ENCODE results near the gene ANKRD11.

ANKRD11 gene

DNA sequence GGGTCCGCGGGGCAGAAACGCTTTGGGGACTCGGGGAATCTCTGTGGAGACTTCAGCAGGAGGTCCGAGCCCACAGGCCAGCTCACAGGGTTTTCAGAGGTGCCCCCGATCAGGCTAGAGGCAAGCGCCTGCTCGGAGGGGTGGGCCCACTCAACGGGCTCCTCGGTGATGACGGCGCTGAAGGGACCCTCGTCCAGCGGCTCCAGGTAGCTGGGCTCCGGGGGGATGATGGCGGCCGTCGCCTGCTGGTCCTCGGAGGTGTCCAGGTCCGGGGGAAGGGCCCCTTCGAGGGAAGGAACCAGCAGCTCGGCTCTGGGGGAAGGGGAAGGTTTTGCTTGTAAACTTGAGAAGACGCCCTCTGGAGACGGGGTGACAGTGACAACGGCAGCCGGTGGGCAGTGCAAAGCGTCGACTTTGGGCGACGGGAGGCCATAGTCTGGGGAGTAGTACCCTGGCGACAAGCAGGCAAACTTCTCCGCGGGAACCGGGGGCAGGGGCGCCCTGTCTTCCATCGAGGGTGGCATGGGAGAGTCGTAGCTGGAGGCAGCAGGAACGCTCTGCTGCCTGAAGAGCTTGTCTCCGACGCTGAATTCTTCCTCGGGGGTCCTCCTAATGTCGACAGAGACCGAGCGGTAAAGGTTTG, 209.7 kb downstream of the ANKRD11 start:
- H3K4me3 ChIP-seq (ENCODE audit: low read length), result no peak overlapping the region
- TF ChIP-seq, protein P1, sequence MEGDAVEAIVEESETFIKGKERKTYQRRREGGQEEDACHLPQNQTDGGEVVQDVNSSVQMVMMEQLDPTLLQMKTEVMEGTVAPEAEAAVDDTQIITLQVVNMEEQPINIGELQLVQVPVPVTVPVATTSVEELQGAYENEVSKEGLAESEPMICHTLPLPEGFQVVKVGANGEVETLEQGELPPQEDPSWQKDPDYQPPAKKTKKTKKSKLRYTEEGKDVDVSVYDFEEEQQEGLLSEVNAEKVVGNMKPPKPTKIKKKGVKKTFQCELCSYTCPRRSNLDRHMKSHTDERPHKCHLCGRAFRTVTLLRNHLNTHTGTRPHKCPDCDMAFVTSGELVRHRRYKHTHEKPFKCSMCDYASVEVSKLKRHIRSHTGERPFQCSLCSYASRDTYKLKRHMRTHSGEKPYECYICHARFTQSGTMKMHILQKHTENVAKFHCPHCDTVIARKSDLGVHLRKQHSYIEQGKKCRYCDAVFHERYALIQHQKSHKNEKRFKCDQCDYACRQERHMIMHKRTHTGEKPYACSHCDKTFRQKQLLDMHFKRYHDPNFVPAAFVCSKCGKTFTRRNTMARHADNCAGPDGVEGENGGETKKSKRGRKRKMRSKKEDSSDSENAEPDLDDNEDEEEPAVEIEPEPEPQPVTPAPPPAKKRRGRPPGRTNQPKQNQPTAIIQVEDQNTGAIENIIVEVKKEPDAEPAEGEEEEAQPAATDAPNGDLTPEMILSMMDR (conservative IDR thresholded peaks at IDR 0.05; ENCODE audit: low read length), result no peak
- DNase-seq (ENCODE audit: low read depth), result no peak

DNA sequence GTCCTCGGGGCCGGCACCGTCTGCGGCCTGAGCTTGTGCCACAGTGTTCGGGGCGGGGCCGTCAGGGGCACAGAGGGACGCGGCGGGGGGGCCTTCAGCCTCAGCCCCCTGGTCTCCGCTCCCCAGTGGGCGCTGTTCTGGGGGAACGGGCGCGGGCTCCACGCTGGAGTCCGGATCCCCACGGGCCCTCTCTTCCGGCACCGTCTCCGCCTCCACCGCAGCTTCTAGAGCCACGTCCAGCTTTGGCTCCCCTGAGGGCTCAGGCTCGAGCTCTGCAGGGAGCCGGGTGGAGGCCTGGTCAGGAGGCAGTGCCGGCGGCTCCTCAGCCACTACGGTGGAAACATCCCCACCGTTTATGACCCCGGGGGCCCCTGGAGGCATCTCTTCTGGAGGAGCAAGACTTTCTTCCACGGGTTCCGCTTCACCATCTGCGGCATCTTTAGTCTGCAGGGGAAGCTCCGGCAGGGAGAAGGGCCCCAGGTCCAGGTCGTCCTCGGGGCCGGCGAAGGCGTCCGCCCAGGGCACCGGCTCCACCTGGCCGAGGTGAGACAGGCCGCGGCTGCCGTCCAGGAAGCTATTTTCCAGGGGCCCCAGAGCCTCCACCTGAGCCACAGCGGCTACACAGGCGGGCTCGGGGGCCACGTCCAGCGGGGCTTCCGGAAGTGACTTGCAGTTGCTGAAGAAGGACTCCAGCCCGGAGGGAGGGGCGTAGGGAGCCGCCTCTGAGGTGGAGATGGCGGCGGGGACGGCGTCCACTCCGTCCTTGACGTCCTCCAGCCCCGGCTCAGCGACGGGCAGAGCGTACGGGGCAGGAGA, 210.5 kb downstream of the ANKRD11 start:
- no peak for DNase-seq (ENCODE audit: low read depth)
- no peak overlapping the region for H3K4me3 ChIP-seq (ENCODE audit: low read length)
- TF ChIP-seq, protein P1 (conservative IDR thresholded peaks at IDR 0.05; ENCODE audit: low read length), result no peak

DNA sequence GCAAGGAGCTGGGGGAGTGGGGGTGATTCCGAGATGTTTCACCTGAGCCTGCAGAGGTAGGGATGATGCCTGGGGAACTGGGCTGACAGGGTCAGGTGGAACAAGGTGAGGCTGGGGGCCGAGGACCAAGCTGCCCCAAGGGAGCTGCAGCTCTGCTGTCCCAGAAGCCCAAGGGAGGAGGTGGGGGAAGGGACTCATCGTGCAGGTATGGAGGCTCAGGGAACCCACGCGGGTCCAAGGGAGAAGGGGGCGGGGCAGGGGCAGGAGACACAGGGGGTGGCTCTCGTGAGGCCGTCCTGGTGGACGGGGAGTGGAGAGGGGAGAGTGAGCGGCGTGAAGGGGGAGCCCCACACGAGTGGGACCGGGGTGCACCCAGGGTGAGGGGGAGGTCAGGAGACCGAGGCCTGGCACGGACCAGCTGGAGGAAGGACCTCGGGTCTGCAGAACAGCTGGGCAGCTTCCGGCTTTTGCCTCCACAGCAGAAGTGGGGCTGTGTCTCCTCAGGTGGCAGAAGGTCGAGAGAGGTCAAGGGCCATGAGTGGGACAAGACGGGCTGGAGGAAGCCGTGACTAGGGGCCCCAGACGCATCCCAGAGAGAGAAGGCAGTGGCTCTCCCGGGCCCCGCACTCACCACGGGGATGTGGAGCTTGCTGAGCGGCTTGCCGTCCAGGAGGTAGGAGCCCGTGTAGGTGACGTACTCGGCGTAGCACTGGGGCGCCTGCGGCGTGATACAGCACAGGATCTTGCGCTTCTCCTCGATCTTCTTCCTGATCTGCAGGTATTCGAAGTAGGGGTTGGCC, 211.7 kb downstream of the ANKRD11 start:
- TF ChIP-seq, protein P1 (conservative IDR thresholded peaks at IDR 0.05; ENCODE audit: low read length), result no peak
- no peak for DNase-seq (ENCODE audit: low read depth)
- H3K4me3 ChIP-seq (ENCODE audit: low read length), result no peak overlapping the region

DNA sequence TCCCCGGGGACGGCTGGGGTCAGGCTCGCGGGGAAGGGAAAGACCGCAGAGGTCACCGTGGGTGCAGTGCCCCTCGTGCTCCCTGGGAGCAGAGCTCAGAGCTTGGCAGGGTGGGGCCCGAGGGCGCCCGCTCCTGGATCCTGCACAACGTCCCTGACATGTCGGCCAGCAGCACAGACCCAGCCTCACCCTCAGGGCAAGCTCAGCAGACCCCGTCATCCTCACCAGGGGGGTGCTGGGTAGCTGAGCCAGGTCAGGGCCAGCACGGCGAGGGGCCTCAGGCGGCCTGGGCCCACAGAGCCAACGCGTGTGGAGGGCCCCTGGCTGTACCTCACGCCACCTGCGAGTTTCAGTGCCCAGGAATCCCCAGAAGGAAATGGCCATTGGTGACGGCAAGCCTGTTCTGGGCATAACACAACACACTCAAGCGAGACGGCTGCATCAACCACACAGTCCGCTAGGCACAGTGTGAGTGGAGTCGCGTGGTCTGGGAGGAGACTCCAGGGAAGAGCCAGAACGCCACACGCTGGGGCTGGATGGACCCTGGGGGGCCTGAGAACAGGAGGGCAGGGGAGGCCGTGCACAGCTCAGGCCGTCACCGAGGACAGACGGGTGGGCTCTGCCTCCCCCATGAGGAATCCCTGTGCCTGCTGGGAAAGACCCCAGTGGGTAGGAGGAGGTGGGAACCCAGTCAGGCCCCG, 212.6 kb downstream of the ANKRD11 start:
- no peak for DNase-seq (ENCODE audit: low read depth)
- TF ChIP-seq, protein P1 (conservative IDR thresholded peaks at IDR 0.05; ENCODE audit: low read length), result no peak
- H3K4me3 ChIP-seq (ENCODE audit: low read length), result no peak overlapping the region

DNA sequence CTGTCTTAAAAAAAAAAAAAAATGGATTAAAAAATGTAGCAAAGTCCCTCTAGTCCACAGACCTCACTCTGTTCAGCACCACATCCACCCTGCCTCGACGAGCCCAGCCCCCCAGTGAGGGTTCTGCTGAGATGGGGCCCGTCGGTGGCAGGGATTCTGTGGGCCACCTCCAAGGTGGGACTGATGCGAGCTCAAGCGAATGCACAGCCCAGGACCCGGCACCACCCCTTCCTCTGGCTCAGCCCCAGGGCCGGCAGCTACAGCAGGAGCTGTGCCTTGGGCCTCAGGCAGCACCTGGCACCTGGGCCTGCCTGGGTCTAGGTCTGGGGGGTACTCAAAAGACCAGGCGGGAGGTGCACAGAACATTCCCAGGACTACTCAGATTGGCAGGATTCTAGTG, 213.3 kb downstream of the ANKRD11 start:
- TF ChIP-seq, protein P1 (conservative IDR thresholded peaks at IDR 0.05; ENCODE audit: low read length), result no peak
- no peak overlapping the region for H3K4me3 ChIP-seq (ENCODE audit: low read length)
- no peak for DNase-seq (ENCODE audit: low read depth)

DNA sequence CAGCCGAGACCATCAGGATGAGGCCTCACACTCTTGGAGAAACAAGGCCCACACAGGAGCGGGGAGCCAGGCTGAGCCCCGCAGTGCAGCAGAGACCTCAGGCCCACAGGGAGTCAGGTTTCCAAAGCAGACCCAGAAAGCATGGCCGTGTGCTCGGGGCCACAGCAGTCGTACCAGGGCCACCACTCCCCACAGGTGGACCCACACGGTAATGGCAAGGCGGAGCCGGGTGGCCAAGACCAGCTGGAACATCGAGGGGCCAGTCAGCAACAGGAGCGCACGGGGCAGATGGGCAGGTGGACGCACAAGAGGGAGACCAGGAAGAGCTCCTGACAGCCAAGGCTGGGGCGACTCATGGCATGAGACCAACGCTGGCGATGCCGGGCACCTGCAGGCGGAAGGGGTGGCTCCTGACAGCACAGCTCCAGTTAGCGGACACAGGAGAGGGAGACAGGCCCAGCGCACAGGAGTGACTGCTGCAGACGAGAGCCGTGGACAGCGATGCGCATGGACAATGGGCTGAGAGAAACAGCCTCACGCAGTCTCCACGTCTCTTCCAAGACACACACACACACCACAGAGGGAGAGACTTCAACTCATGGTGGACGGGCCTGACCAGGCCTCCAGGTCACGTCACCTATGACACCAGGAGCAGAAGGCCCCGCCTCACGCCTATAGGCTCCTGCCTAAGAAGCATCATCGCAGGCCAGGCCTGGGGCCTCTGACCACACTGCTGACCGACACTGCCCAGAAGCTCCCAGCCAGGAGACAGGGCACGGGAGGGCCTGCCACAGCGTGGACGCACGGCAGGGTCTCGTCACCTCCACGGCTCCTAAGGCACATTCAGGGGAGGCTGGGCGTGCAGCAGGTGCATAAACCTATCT, 214.3 kb downstream of the ANKRD11 start:
- TF ChIP-seq, protein P1 (conservative IDR thresholded peaks at IDR 0.05; ENCODE audit: low read length), result no peak
- no peak for DNase-seq (ENCODE audit: low read depth)
- no peak overlapping the region for H3K4me3 ChIP-seq (ENCODE audit: low read length)
